H1 (cell line): ENCODE results near the gene ANKRD6. TPM values are rescaled to one million over a fixed set of nuclear protein-coding genes. Genes with fewer than 3 reads are reported as not detected.

Experiments
- CTCF ChIA-PET: fragments of 300-600 bp; sonication (Branson Sonifier 250); formaldehyde crosslinking; loops from one replicate; lab custom pipeline; 2021; ENCODE audit not compliant: partially characterized antibody; lab: Charles Lee
- POLR2A ChIA-PET: fragments of 300-600 bp; sonication (Branson Sonifier 250); formaldehyde crosslinking; loops from one replicate; lab custom pipeline; 2021; ENCODE audit warnings: inconsistent platforms; ENCODE audit not compliant: partially characterized antibody; lab: Charles Lee
- DNase-seq, 2 experiments: peaks; one replicate each; pipeline versions ENCODE4 v3.0.0 to v3.0.0-alpha.2; 2010 to 2022; ENCODE audit warnings: low spot score in 2 of 2, low read depth in 1 of 2, mixed read lengths in 1 of 2
- FAIRE-seq: peaks from 2 replicates; lab custom pipeline; 2011; peaks lifted over from hg19 to GRCh38; lab: Jason Lieb, UNC
- H2AFZ ChIP-seq: 2 replicates; pipeline ENCODE4 v1.8.1; 2012; ENCODE audit warnings: low read length, inconsistent platforms
- H2AK5ac ChIP-seq: 2 replicates; pipeline ENCODE4 v1.6.1; 2013; ENCODE audit warnings: low read depth, low read length
- H2BK120ac ChIP-seq: replicated peaks from 2 replicates; pipeline ENCODE3; 2013; ENCODE audit warnings: low read depth, low read length, inconsistent platforms
- H2BK12ac ChIP-seq: 2 replicates; pipeline ENCODE4 v1.6.1; 2013; ENCODE audit warnings: low read depth, low read length
- H2BK15ac ChIP-seq: 2 replicates; pipeline ENCODE4 v1.6.1; 2013; ENCODE audit warnings: low read length
- H2BK20ac ChIP-seq: 2 replicates; pipeline ENCODE4 v1.6.1; 2013; ENCODE audit warnings: low read length
- H2BK5ac ChIP-seq: 2 replicates; pipeline ENCODE4 v1.6.1; 2013; ENCODE audit warnings: low read depth, low read length
- H3K14ac ChIP-seq: 2 replicates; pipeline ENCODE4 v1.6.1; 2013; ENCODE audit warnings: inconsistent platforms; ENCODE audit not compliant: insufficient read length
- H3K18ac ChIP-seq: 2 replicates; pipeline ENCODE4 v1.6.1; 2013; ENCODE audit warnings: low read length; ENCODE audit errors: extremely low read depth
- H3K23ac ChIP-seq: 2 replicates; pipeline ENCODE4 v1.6.1; 2013; ENCODE audit warnings: inconsistent platforms; ENCODE audit not compliant: insufficient read length
- H3K23me2 ChIP-seq: 2 replicates; pipeline ENCODE4 v1.6.1; 2013; ENCODE audit warnings: low read depth, low read length
- H3K27ac ChIP-seq: 2 replicates; pipeline ENCODE4 v1.6.1; 2011; ENCODE audit warnings: low read depth, low read length, inconsistent platforms
- H3K27me3 ChIP-seq, 4 experiments: replicated peaks in 1 of 4; 1 replicate in 1 of 4; 2 replicates in 3 of 4; pipeline versions ENCODE4 v1.6.1 to v1.8.1; 2011 to 2013; ENCODE audit warnings: low read length in 3 of 4, mild to moderate bottlenecking in 3 of 4, inconsistent platforms in 2 of 4, mixed read lengths in 2 of 4, moderate library complexity in 1 of 4; ENCODE audit not compliant: control insufficient read depth in 3 of 4, insufficient read depth in 3 of 4; ENCODE audit errors: extremely low read depth in 1 of 4
- H3K36me3 ChIP-seq, 4 experiments: 2 replicates each; pipeline versions ENCODE4 v1.6.1 to v1.8.1; 2011 to 2013; ENCODE audit warnings: mild to moderate bottlenecking in 4 of 4, low read length in 3 of 4, moderate library complexity in 2 of 4, control low read depth in 1 of 4, inconsistent platforms in 1 of 4; ENCODE audit not compliant: insufficient read depth in 4 of 4, control insufficient read depth in 2 of 4
- H3K4ac ChIP-seq: replicated peaks from 2 replicates; pipeline ENCODE3; 2013; ENCODE audit warnings: low read length, low read depth, mixed read lengths, inconsistent platforms; ENCODE audit not compliant: insufficient read length
- H3K4me1 ChIP-seq, 4 experiments: replicated peaks in 1 of 4; 1 replicate in 1 of 4; 2 replicates in 3 of 4; pipeline versions ENCODE4 v1.6.1 to v1.8.1; 2011 to 2013; ENCODE audit warnings: low read length in 3 of 4, inconsistent platforms in 2 of 4, mixed read lengths in 1 of 4; ENCODE audit not compliant: insufficient read depth in 4 of 4, control insufficient read depth in 3 of 4
- H3K4me2 ChIP-seq, 2 experiments: 2 replicates each; pipeline versions ENCODE4 v1.6.1 to v1.8.1; 2011 to 2013; ENCODE audit warnings: low read depth in 2 of 2, low read length in 2 of 2, control low read depth in 1 of 2, inconsistent platforms in 1 of 2, mild to moderate bottlenecking in 1 of 2; ENCODE audit not compliant: insufficient read depth in 1 of 2
- H3K4me3 ChIP-seq, 4 experiments: fragments of 200-600, 300-600 bp in 1 of 4; sonication (generic), shearing (Covaris generic), sonication (Bioruptor Twin) in 1 of 4; 2 replicates each; pipeline versions ENCODE4 v1.5.1 to v1.8.1; 2011 to 2016; ENCODE audit warnings: low read length in 4 of 4, low read depth in 3 of 4, control low read depth in 2 of 4, inconsistent platforms in 2 of 4, mild to moderate bottlenecking in 2 of 4, mixed read lengths in 1 of 4, moderate library complexity in 1 of 4; ENCODE audit not compliant: insufficient read depth in 2 of 4; ENCODE audit errors: extremely low read depth in 1 of 4
- H3K56ac ChIP-seq: replicated peaks from 2 replicates; pipeline ENCODE3; 2013; ENCODE audit warnings: low read depth, mild to moderate bottlenecking, mixed read lengths, low read length, inconsistent platforms; ENCODE audit not compliant: insufficient read length
- H3K79me1 ChIP-seq: 2 replicates; pipeline ENCODE4 v1.6.1; 2013; ENCODE audit warnings: low read depth, low read length, control low read depth
- H3K79me2 ChIP-seq, 2 experiments: 2 replicates each; pipeline versions ENCODE4 v1.6.1 to v1.8.1; 2012 to 2013; ENCODE audit warnings: low read length in 2 of 2, mild to moderate bottlenecking in 2 of 2, inconsistent platforms in 1 of 2; ENCODE audit not compliant: insufficient read depth in 2 of 2, control insufficient read depth in 1 of 2
- H3K9ac ChIP-seq, 4 experiments: replicated peaks in 1 of 4; 1 replicate in 1 of 4; 2 replicates in 3 of 4; pipeline versions ENCODE4 v1.6.1 to v1.8.1; 2011 to 2013; ENCODE audit warnings: low read depth in 3 of 4, low read length in 3 of 4, control low read depth in 2 of 4, mild to moderate bottlenecking in 2 of 4, moderate library complexity in 2 of 4, inconsistent platforms in 1 of 4; ENCODE audit errors: extremely low read depth in 1 of 4
- H3K9me3 ChIP-seq, 2 experiments: 2 replicates each; pipeline versions ENCODE4 v1.6.1 to v1.8.1; 2012 to 2013; ENCODE audit warnings: mild to moderate bottlenecking in 2 of 2, moderate library complexity in 2 of 2, control low read depth in 1 of 2, inconsistent platforms in 1 of 2, low read depth in 1 of 2, low read length in 1 of 2, mixed read lengths in 1 of 2; ENCODE audit not compliant: insufficient read depth in 2 of 2
- H4K20me1 ChIP-seq, 2 experiments: replicated peaks in 1 of 2; 2 replicates each; pipeline versions ENCODE3 to v1.8.1; 2011 to 2013; ENCODE audit warnings: inconsistent platforms in 2 of 2, low read length in 2 of 2, mild to moderate bottlenecking in 1 of 2; ENCODE audit not compliant: insufficient read depth in 2 of 2, control insufficient read depth in 1 of 2
- H4K5ac ChIP-seq: 2 replicates; pipeline ENCODE4 v1.6.1; 2013; ENCODE audit warnings: low read length, low read depth, mixed read lengths, inconsistent platforms; ENCODE audit not compliant: insufficient read length
- H4K8ac ChIP-seq: 2 replicates; pipeline ENCODE4 v1.8.0; 2013; ENCODE audit warnings: mild to moderate bottlenecking, moderate library complexity, low read length, inconsistent platforms; ENCODE audit not compliant: insufficient read depth; ENCODE audit errors: extremely low read depth
- H4K91ac ChIP-seq: replicated peaks from 2 replicates; pipeline ENCODE3; 2013; ENCODE audit warnings: low read length, mixed read lengths, inconsistent platforms; ENCODE audit not compliant: insufficient read length
- FOSL1 ChIP-seq: IDR thresholded peaks from 2 replicates; pipeline ENCODE4 v1.6.1; 2011; ENCODE audit warnings: mild to moderate bottlenecking, low read depth, low read length, moderate library complexity; ENCODE audit not compliant: insufficient read depth
- GTF2F1 ChIP-seq: IDR thresholded peaks from 2 replicates; pipeline ENCODE4 v1.6.1; 2012; ENCODE audit warnings: low read depth, low read length, improper control_type of control experiment, borderline replicate concordance
- KDM1A ChIP-seq: fragments of 200-600, 300-600 bp; sonication (generic); IDR thresholded peaks from 2 replicates; pipeline ENCODE4 v1.7.1; 2016; ENCODE audit warnings: mild to moderate bottlenecking, low read length, borderline replicate concordance
- KDM5A ChIP-seq: fragments of 200-600 bp; IDR thresholded peaks from 2 replicates; pipeline ENCODE4 v1.7.1; 2012; ENCODE audit warnings: mild to moderate bottlenecking, low read length, inconsistent platforms, mixed read lengths
- RBBP5 ChIP-seq: IDR thresholded peaks from 2 replicates; pipeline ENCODE4 v1.7.1; 2012; ENCODE audit warnings: low read depth, mild to moderate bottlenecking, inconsistent platforms, low read length, moderate library complexity, borderline replicate concordance
- RFX5 ChIP-seq: IDR thresholded peaks from 2 replicates; pipeline ENCODE4 v1.6.1; 2011; ENCODE audit warnings: low read depth, low read length, improper control_type of control experiment, borderline replicate concordance
- WGBS, 2 experiments: shearing (Covaris generic) in 1 of 2; methylation state at CpG; one replicate each; pipeline versions ENCODE4 v1.1.6 to v1.1.7; 2013 to 2015; ENCODE audit warnings: low lambda C conversion rate in 2 of 2, mixed read lengths in 2 of 2, inconsistent platforms in 1 of 2, low coverage in 1 of 2, missing lambda C conversion rate in 1 of 2; ENCODE audit not compliant: insufficient replicate concordance in 2 of 2, insufficient coverage in 1 of 2, insufficient read length in 1 of 2; ENCODE audit errors: extremely low coverage in 1 of 2, missing lambda C conversion rate in 1 of 2; 5-methylcytosine and 5-hydroxymethylcytosine counted together
- polyA plus RNA-seq, 7 experiments: library from polyadenylated mRNA; depleted of rRNA in 3 of 7; stranded (reverse) in 5 of 7; unstranded in 2 of 7; fragments of >200 nt in 5 of 7; fragments of 200-250 nt in 2 of 7; gene quantifications; 1 replicate in 5 of 7; 2 replicates in 1 of 7; 4 replicates in 1 of 7; pipeline versions ENCODE4 v1.2.1 to v1.2.3, GENCODE V29; 2011 to 2013; ENCODE audit warnings: missing spikeins in 2 of 7, mixed read lengths in 2 of 7
- total RNA-seq: library from RNA; stranded (reverse); fragmentation: NEBNext Ultra II Directional; extraction: Animal tissue kit (Norgen Biotek cat#: 25700); gene quantifications from 2 replicates; pipeline ENCODE4 v1.2.1, GENCODE V29; 2021
- TF ChIP-seq, protein P1 (sequence below): IDR thresholded peaks from 2 replicates; pipeline ENCODE4 v1.6.1; 2012; ENCODE audit warnings: low read length, inconsistent platforms

The ANKRD6 gene
- total and polyA plus RNA-seq, 2 of the 8 experiments (the other 6 are each of a cell fraction or from before 2014, with no cell fraction given), result 5.9 to 12.8 TPM

DNA sequence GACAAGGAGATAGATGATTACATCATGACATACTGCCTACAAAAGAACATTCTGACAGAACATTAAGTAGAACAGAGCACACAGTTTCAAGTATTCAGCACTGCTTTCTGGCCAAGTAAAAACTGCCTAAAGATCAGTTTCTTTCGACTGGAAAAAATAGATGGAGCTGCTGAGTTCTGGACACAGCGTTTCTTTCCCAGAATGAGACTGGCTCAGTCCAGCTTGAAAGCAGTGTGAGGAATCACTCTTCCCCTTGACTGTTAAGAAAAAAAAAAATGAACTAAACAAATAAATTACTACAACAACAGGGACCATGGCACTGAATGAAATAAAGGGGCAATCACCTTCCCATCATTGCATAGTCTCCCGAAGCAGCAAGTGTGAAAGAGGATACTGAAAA lies 210.0 kb downstream of the ANKRD6 start:
- H2BK120ac ChIP-seq, result no peak overlapping the region
- H3K9me3 ChIP-seq, result no peaks in the 10 kb centered on the region
- no peak overlapping the region for H3K23ac ChIP-seq
- H3K4me3 ChIP-seq, result no peak overlapping the region
- H3K23me2 ChIP-seq, result peaks cover 3% of the 10 kb centered on the region; the same call in 1 of the 2 replicates
- H4K91ac ChIP-seq, result no peak overlapping the region
- H2BK15ac ChIP-seq, result no peak overlapping the region
- no peak for FAIRE-seq
- H4K20me1 ChIP-seq, result peaks cover 2% of the 10 kb centered on the region in 2 experiments
- no peaks in the 10 kb centered on the region for H3K79me1 ChIP-seq
- no peak overlapping the region for H3K27ac ChIP-seq
- no peak overlapping the region for H4K5ac ChIP-seq
- no peak overlapping the region for H2BK12ac ChIP-seq
- H4K8ac ChIP-seq, result no peak overlapping the region
- no peak overlapping the region for H3K14ac ChIP-seq
- H3K9ac ChIP-seq, result no peak overlapping the region; a peak in 1 of 7 replicates
- no peak overlapping the region for H3K56ac ChIP-seq
- 96% methylated on average over 3 of the region's 3 CpGs; no CpG with 5 or more reads in 1 of the 2 experiments for WGBS, 2 experiments
- H3K4me1 ChIP-seq, result peaks cover 0 to 3% (median 0%) of the 10 kb centered on the region in 4 experiments; a peak in 1 of 7 replicates
- H3K4me2 ChIP-seq, result no peak overlapping the region
- H2BK20ac ChIP-seq, result no peak overlapping the region
- CTCF ChIA-PET, result interaction anchor here (0.6 to 1.0 kb wide), 3 partner anchors 194 to 286 kb away, joined by 3 to 4 read pairs (median 4); partner anchors contain the start of gene ANKRD6
- H3K79me2 ChIP-seq, result no peaks in the 10 kb centered on the region; a peak in 1 of 4 replicates
- H2BK5ac ChIP-seq, result no peak overlapping the region
- no peak overlapping the region for H2AFZ ChIP-seq
- H3K18ac ChIP-seq, result no peak overlapping the region
- H2AK5ac ChIP-seq, result no peak overlapping the region
- no peak overlapping the region for H3K4ac ChIP-seq
- no peaks in the 10 kb centered on the region for H3K27me3 ChIP-seq
- DNase-seq, result no peak
- peaks cover 22 to 60% (median 56%) of the 10 kb centered on the region in 4 experiments for H3K36me3 ChIP-seq
- POLR2A ChIA-PET, result interaction anchor here (1.4 to 1.5 kb wide), 2 partner anchors 22 to 36 kb away, joined by 3 to 5 read pairs; no protein-coding TSS in a partner anchor
- TF ChIP-seq GTF2F1 (no peak), RBBP5 (no peak), KDM5A (no peak), RFX5 (no peak), KDM1A (no peak), FOSL1 (no peak)
- TF ChIP-seq, protein P1, sequence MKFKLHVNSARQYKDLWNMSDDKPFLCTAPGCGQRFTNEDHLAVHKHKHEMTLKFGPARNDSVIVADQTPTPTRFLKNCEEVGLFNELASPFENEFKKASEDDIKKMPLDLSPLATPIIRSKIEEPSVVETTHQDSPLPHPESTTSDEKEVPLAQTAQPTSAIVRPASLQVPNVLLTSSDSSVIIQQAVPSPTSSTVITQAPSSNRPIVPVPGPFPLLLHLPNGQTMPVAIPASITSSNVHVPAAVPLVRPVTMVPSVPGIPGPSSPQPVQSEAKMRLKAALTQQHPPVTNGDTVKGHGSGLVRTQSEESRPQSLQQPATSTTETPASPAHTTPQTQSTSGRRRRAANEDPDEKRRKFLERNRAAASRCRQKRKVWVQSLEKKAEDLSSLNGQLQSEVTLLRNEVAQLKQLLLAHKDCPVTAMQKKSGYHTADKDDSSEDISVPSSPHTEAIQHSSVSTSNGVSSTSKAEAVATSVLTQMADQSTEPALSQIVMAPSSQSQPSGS, result no peak
